Measurements from ENCODE around the gene TRIM40. TPM values are rescaled to one million over a fixed set of nuclear protein-coding genes. Genes with fewer than 3 reads are reported as not detected.

The TRIM40 gene
- total and polyA plus RNA-seq, 2 of the 13 experiments (the other 11 are each of a cell fraction or from before 2014, with no cell fraction given): 0.58 TPM; not detected in 1

GRCh38 chr6:30100585-30101443 lies 35.1 kb upstream of the TRIM40 start (continued):
- TF ChIP-seq ELK4 (CRISPR knock-in tag; IDR thresholded peaks at IDR 0.05; ENCODE audit: borderline replicate concordance) (no peak), NFIC (IDR thresholded peaks at IDR 0.05; ENCODE audit: low read length) (peak; percentile 57; the same call in 1 of the 2 replicates), PPARG (CRISPR knock-in tag; conservative IDR thresholded peaks at IDR 0.05) (peak; percentile 60; the same call in 1 of the 2 replicates), ZNF543 (CRISPR knock-in tag; IDR thresholded peaks at IDR 0.05) (peak; percentile 72), HDAC2 (CRISPR knock-in tag; IDR thresholded peaks at IDR 0.05) (peak; percentile 81), ZNF142 (CRISPR knock-in tag; IDR thresholded peaks at IDR 0.05) (no peak), RFXANK (CRISPR knock-in tag; IDR thresholded peaks at IDR 0.05) (no peak), ATF6 (CRISPR knock-in tag; conservative IDR thresholded peaks at IDR 0.05) (0 out of 2 replicates have a peak, but pooled peaks have one; percentile 58), ZBTB4 (CRISPR knock-in tag; IDR thresholded peaks at IDR 0.05; ENCODE audit: borderline replicate concordance) (no peak), ZNF17 (CRISPR knock-in tag; IDR thresholded peaks at IDR 0.05) (no peak), ZNF232 (CRISPR knock-in tag; IDR thresholded peaks at IDR 0.05; ENCODE audit: borderline replicate concordance) (peak; percentile 71; the same call in 1 of the 2 replicates), SPEN (CRISPR knock-in tag; IDR thresholded peaks at IDR 0.05; ENCODE audit: low read depth) (peak; percentile 90), KDM1A (CRISPR knock-in tag; IDR thresholded peaks at IDR 0.05) (0 out of 2 replicates have a peak, but pooled peaks have one; percentile 40), TOE1 (CRISPR knock-in tag; IDR thresholded peaks at IDR 0.05) (0 out of 2 replicates have a peak, but pooled peaks have one; percentile 64), AGO2 (optimal IDR thresholded peaks at IDR 0.05; ENCODE audit: low read depth, low read length) (no peak)

All from HepG2 (cell line).